GM13976 (cell line): ENCODE results near the gene PCSK2.

Source experiments
- DNase-seq: peaks from one replicate; pipeline ENCODE4 v3.0.0; 2012; ENCODE audit warnings: low spot score
- CTCF ChIP-seq: IDR thresholded peaks from 2 replicates; pipeline ENCODE4 v1.5.1; 2012; ENCODE audit warnings: borderline replicate concordance, mild to moderate bottlenecking; ENCODE audit not compliant: insufficient read depth; ENCODE audit errors: extremely low read depth, missing control alignments, control extremely low read depth
- in situ Hi-C: fragments of 300-500 bp; cut with MboI; formaldehyde crosslinking; loops from one replicate; pipeline ENCODE4 v1.12.0; 2022; ENCODE audit warnings: low sequenced_read_pairs, mixed read lengths, inconsistent platforms; ENCODE audit not compliant: unreplicated experiment

The PCSK2 gene

GRCh38 chr20:17225851-17226409, 910 bp upstream of the PCSK2 start:
- no peak for TF ChIP-seq CTCF
- in situ Hi-C loops = no loop called here

GRCh38 chr20:17227219-17227575, 357 bp downstream of the PCSK2 start:
- in situ Hi-C loops = no loop called here
- no peak for TF ChIP-seq CTCF
- peak; percentile 5 for DNase-seq

More at GRCh38 chr20:17225851-17226409, 910 bp upstream of the PCSK2 start:
- DNase-seq = peak; percentile 4

GRCh38 chr20:17227669-17228623, 1.1 kb downstream of the PCSK2 start:
- in situ Hi-C loops = no loop called here
- DNase-seq = peak; percentile 13
- no peak for TF ChIP-seq CTCF

DNA sequence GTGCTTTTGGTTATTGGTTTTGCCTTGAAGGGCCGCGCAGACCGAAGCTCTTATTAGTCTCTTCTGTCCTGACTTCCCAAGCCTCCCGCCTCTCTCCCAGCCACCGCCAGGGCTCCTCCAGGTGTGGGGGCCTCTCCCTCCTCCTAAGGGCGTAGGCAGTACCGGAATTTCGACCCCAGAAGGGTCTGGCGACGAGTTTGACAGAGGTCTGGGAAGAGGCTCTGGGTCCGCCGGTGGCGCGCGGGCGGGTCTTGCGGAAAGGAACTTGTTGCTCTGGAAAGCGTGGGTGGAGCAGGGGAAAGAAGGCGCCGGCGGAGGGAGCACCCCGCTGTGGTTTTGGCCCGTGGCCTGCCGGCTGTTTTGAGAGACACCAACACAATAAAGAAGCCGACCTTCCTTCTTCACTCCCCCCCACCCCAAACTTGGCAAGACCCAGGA, 1.8 kb downstream of the PCSK2 start:
- TF ChIP-seq CTCF = no peak
- in situ Hi-C loops = no loop called here
- no peak for DNase-seq

GRCh38 chr20:17229256-17229655, 2.4 kb downstream of the PCSK2 start:
- DNase-seq = no peak
- in situ Hi-C loops = no loop called here
- TF ChIP-seq CTCF = no peak

DNA sequence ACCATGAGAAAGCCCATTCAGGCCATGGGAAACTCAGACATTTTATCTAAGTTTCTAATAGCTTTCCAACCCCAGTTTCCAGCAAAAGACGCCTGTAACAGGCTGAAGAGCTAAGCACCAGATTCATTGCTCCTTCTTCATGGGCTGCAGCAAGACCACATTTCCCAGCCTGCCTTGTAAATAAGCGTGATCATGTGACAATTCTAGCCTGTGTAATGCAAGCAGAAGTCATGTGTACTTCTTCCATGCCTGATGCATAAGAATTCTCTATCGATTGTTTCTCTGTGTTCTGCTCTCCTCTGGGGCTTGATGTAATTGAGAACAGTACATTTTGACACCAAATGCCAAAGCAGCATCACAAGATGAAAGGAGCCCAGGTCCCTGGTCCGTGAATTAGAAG, 6.8 kb downstream of the PCSK2 start:
- DNase-seq = no peak
- no peak for TF ChIP-seq CTCF
- in situ Hi-C loops = no loop called here
